K562 (cell line): ENCODE data around the gene NECTIN2. TPM values are rescaled to one million over a fixed set of nuclear protein-coding genes. Genes with fewer than 3 reads are reported as not detected.
A peak's percentile ranks its signal among the peaks of the same experiment; 100 is the strongest.

Source experiments
- ETV1 ChIP-seq: fragments of 450-650 bp; conservative IDR thresholded peaks from 2 replicates; pipeline ENCODE4 v1.6.1; 2016; ENCODE audit warnings: missing genetic modification characterization, control low read depth, low read depth, missing compliant biosample characterization
- GATAD2B ChIP-seq: fragments of 450-650 bp; IDR thresholded peaks from 2 replicates; pipeline ENCODE4 v1.6.1; 2017; ENCODE audit warnings: mild to moderate bottlenecking, borderline replicate concordance
- HNRNPL ChIP-seq: fragments of 200-400 bp; formaldehyde crosslinking; IDR thresholded peaks from 2 replicates; pipeline ENCODE4 v1.6.1; 2017; ENCODE audit warnings: low read depth, mild to moderate bottlenecking, low read length
- HNRNPLL ChIP-seq: fragments of 200-400 bp; formaldehyde crosslinking; IDR thresholded peaks from 2 replicates; pipeline ENCODE4 v1.6.1; 2017; ENCODE audit warnings: low read length, low read depth, mild to moderate bottlenecking; ENCODE audit not compliant: poor library complexity, severe bottlenecking
- KHSRP ChIP-seq: fragments of 450-650 bp; IDR thresholded peaks from 2 replicates; pipeline ENCODE4 v1.6.1; 2017
- POLR2AphosphoS2 ChIP-seq: IDR thresholded peaks from 2 replicates; pipeline ENCODE4 v1.6.1; 2012; ENCODE audit warnings: low read length, improper control_type of control experiment
- RBM15 ChIP-seq: fragments of 200-400 bp; formaldehyde crosslinking; IDR thresholded peaks from 2 replicates; pipeline ENCODE4 v1.6.1; 2018; ENCODE audit warnings: mild to moderate bottlenecking, low read length, moderate library complexity; ENCODE audit not compliant: insufficient read depth
- SFPQ ChIP-seq: fragments of 200-400 bp; formaldehyde crosslinking; IDR thresholded peaks from 2 replicates; pipeline ENCODE4 v1.6.1; 2017; ENCODE audit warnings: mild to moderate bottlenecking, low read depth, low read length, moderate library complexity
- STAT5A ChIP-seq: IDR thresholded peaks from 2 replicates; pipeline ENCODE4 v1.6.1; 2012; ENCODE audit warnings: low read length, inconsistent platforms, borderline replicate concordance
- WHSC1 ChIP-seq: IDR thresholded peaks from one replicate; pipeline ENCODE4 v1.6.1; 2012; ENCODE audit warnings: low read length, control low read depth, inconsistent platforms
- ZFX ChIP-seq: sonication (generic); formaldehyde crosslinking; IDR thresholded peaks from 2 replicates; pipeline ENCODE4 v1.8.0; 2022; ENCODE audit warnings: mild to moderate bottlenecking, missing genetic modification reagents, moderate library complexity
- ZNF121 ChIP-seq: sonication (generic); formaldehyde crosslinking; conservative IDR thresholded peaks from 2 replicates; pipeline ENCODE4 v1.8.0; 2022; ENCODE audit warnings: missing genetic modification reagents
- ZNF318 ChIP-seq, 2 experiments: fragments of 450-650 bp; IDR thresholded peaks; 2 replicates each; pipeline ENCODE4 v1.6.1; 2016; ENCODE audit warnings: mild to moderate bottlenecking in 2 of 2, borderline replicate concordance in 1 of 2, low read depth in 1 of 2, moderate library complexity in 1 of 2
- polyA plus RNA-seq, 8 experiments: library from polyadenylated mRNA; depleted of rRNA in 4 of 8; stranded (reverse) in 5 of 8; unstranded in 3 of 8; fragments of >200 nt; fragmentation: Nextera tagmentation in 2 of 8; fragmentation: Illumina TruSeq in 1 of 8; extraction: Ambion mirVana in 2 of 8; extraction: Trizol in 1 of 8; gene quantifications; 2 replicates each; pipeline versions ENCODE4 v1.2.1 to v1.2.3, GENCODE V29; 2011 to 2014; ENCODE audit warnings: inconsistent platforms in 1 of 8, missing spikeins in 1 of 8
- total RNA-seq, 7 experiments: library from RNA; depleted of rRNA in 6 of 7; stranded (reverse); fragments of >200 nt in 6 of 7; fragmentation: Illumina TruSeq in 2 of 7; extraction: Trizol in 2 of 7; gene quantifications; 2 replicates each; pipeline versions ENCODE4 v1.2.1 to v1.2.3, GENCODE V29; 2011 to 2021; ENCODE audit warnings: low replicate concordance in 1 of 7

Gene NECTIN2
- total and polyA plus RNA-seq, 9 of the 15 experiments (the other 6 are each of a cell fraction or from before 2014, with no cell fraction given), result 3.9 to 94.9 (median 34.9) TPM

- no peak for TF ChIP-seq KHSRP
- TF ChIP-seq POLR2AphosphoS2, result peak; percentile 73; the same call in 1 of the 2 replicates
- no peak for TF ChIP-seq GATAD2B
- TF ChIP-seq STAT5A, result no peak; the same call in 1 of the 2 replicates
- peak; percentile 30; the same call in 1 of the 2 replicates for TF ChIP-seq ZFX (CRISPR knock-in tag)
- no peak for TF ChIP-seq SFPQ
- peak; percentile 29 for TF ChIP-seq HNRNPLL
- TF ChIP-seq WHSC1, result no peak
- TF ChIP-seq ZNF318 (IDR thresholded peaks at IDR 0.05; ENCODE audit: borderline replicate concordance in 1 of 2, low read depth in 1 of 2), result no peak
- TF ChIP-seq HNRNPL, result no peak
- TF ChIP-seq RBM15, result no peak
- peak; percentile 82 for TF ChIP-seq ETV1
- TF ChIP-seq ZNF121 (CRISPR knock-in tag), result no peak
These were observed 44.4 kb downstream of the NECTIN2 start (continued) for GRCh38 chr19:44890366-44891015.
